Activated T-helper 9 cell treated with anti-CD3 and anti-CD28 coated beads, Interleukin-2, amount 50 U/mL, for 16 hours (primary cell): ENCODE results near the gene AFF1.
"Not testable (repeated sequence)": the region's sequence is repeated elsewhere in the genome, so short reads cannot be mapped to it uniquely, and the experiment has no call there.

ENCODE experiments used
- DNase-seq: peaks from one replicate; pipeline ENCODE4 v3.0.0-alpha.2; 2020; ENCODE audit warnings: low read depth

Gene AFF1

DNA sequence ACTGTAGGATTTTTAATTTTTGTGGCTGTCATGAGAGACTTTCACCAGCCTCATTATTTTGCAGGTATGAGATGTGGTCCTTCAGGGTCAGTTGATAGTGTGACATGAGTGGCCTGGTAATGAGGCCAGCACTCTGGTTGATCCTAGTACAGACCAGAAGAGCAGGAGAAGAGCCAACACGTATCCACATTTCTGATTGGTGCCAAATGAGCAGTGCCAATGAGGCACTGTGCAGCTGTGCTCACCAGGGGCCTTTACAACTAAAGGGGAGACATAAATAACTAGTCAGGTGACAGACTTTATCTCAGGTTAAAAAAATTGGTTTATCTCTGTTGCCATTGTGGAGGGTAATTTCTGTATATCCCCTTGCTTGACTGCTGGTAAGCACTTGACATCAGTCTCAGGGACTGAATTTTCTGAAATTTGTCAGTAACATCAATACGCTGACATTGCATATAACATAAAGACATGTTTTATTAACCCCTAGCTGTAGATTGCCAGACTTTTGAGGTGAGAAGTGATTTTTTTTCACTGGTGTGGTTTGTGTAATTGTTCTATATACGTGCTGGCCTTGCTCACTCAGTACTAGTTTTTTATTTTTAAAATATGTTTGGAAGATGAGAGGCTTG lies 101.2 kb downstream of the AFF1 start:
- no peak for DNase-seq

DNA sequence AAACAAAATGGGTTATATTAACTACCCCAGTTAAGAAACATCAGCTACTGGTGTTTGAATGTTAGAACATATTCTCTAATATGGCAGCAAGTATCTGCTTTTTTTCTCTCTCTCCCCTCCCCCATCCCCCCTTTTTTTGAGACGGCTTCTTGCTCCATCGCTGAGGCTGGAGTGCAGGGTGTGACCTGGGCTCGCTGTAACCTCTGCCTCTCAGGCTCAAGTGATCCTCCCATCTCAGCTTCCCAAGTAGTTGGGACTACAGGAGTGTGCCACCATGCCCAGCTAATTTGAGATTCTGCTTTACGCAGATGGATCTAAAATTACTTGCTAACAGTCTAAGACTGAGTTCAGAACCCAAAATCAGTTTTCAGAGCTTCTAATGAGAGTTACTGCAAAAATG lies 101.9 kb downstream of the AFF1 start:
- no peak for DNase-seq

DNA sequence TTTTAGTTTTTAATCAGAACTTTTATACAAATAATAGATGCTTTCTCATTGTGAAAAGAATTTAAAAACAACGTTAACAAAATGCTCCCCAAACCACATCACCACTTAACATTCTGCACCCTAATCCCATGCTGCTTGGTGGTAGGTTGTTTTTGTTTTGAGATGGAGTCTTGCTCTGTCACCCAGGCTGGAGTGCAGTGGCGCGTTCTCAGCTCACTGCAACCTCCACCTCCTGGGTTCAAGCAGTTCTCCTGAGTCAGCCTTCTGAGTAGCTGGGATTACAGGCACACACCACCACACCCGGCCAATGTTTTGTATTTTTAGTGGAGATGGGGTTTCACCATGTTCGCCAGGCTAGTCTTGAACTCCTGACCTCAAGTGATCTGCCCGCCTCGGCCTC lies 102.4 kb downstream of the AFF1 start:
- not testable (repeated sequence) for DNase-seq

DNA sequence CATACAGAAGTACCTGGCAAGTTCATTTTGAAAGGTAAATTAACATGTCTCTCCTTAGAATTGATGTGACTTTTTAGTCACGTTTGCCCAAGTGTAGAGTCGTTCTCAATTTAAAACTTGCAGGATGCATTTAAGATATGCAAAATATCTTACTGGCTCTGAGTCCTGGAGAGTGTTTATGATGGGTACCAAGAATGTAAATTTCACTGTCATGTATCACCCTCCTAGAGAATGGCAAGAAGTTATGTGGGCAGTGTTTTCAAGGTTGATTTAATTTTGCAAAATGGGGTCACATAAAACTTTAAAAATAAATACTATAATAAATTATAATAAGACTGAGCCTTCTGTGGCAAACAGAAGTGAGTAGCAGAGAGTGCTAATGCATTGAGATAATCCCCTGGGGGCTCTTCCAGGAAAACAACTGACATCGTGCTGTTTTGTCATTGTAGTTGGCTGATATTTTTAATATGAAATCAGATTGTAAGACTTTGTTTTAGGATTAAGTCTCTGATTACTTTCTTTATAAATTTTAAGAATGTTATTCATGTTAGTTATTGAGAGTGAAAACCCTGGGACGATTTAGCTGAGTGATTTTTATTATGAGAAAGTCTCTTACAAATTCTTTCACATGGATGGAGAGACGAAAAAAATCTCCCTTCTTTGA lies 103.0 kb downstream of the AFF1 start:
- no peak for DNase-seq

DNA sequence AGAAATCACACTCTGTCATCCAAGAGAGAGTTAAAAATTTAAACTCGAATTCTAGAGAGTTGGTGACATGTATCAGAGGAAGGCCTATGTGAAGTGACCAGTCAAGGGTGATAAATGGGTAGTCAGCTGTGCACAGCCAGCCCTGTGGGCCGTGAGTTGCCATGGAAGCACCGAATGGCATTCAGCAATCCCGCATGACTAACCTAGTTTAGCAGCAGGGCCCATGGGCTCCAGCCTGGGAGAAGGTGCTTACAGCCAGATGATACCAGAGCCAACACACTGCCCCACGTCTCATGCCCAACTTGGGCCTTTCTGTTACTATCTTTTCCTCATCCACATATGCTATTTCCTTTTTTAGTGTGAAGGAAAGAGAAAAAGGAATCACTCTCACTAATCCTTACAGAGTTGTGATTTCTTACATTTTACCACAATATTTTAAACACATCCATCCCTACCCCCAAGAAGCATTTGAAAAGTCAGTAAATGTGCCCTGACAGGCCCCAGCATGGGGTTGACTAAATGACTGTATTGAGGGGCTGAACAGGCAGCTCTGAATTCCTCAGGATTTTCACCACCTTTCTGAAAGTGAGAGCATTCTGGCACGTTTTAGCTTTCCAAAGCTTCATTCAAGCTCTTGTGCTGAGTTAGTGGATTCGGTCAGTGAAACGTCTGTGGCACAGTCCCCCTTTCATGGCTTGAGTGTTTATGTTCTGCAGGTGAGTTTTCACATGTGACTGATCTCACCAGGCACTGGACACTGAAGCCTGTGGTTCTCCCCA lies 104.2 kb downstream of the AFF1 start:
- DNase-seq: no peak

DNA sequence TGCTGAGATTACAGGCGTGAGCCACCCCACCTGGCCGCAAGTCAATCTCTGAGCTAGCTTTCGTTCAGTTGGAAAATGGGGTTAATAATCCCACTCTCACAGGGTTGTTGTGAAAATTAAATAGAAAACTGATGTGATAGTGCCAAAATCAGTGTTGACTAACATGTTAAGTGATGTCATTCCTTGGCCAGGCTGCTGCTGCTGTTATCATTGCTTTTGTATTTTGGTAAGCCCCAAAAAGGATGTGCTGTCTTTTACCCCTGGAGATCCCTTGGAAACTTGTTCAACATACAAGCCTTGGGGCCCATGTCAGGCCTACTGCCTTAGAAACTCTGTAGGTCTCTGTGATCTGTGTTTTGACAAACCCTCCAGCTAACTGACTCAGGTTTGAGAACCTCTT lies 106.3 kb downstream of the AFF1 start:
- DNase-seq: no peak

DNA sequence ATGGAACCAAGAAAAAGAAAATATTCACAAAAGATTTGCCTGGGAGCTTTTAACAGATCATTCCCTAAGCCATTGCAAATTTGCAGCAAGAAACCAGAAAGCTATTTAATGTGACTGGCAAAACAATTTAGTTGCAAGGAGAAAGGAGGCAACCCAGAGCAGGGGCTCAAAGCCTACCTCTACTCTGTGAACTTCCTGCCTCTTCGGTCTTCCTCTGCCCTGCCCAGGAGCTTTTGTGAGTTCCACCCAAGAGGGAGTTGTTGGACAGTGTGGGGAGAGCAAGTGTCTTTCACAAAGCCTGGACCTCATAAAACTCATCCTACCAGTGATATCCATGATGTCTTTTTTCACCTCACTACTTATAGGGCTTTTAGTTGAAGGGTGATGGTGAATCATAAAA lies 107.4 kb downstream of the AFF1 start:
- DNase-seq: no peak

DNA sequence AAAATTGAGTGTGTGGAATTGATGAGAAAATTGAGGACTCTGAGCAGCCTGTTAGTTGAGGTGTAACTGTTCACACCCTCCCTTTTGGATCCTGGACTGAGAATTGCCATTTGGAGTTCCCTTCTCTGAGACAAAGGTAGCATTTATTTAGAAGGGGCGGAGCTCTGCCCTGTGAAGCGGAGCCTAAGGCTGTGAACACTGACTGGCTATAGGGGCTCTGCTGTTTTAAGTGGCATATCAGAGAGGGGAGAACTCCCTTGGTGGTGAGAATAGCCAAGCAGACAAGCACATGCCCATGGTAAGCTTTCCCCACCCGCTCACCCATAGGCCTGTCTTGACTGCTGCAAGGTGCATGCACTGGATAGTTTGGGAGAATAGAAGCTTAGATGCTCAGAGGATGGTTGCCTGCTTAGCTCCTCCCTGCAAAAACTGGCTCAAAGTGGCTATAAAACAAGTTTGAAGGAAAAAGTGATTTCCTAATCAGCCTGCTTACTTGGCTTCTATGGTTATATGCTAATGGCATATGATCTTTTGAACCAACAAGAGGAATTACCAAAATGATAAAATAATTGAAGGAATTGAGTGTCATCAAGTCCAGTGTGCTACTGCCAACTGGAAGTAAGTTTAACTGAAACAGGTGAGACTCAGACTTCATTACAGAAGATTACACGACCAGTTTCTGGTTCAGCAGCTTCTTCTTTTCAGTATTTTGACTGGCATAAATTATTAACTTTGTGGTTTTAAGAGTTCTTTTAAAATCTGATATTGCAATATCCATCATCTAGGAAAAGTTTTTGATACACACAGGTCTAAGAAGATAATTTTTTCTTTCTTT lies 108.4 kb downstream of the AFF1 start:
- no peak for DNase-seq

DNA sequence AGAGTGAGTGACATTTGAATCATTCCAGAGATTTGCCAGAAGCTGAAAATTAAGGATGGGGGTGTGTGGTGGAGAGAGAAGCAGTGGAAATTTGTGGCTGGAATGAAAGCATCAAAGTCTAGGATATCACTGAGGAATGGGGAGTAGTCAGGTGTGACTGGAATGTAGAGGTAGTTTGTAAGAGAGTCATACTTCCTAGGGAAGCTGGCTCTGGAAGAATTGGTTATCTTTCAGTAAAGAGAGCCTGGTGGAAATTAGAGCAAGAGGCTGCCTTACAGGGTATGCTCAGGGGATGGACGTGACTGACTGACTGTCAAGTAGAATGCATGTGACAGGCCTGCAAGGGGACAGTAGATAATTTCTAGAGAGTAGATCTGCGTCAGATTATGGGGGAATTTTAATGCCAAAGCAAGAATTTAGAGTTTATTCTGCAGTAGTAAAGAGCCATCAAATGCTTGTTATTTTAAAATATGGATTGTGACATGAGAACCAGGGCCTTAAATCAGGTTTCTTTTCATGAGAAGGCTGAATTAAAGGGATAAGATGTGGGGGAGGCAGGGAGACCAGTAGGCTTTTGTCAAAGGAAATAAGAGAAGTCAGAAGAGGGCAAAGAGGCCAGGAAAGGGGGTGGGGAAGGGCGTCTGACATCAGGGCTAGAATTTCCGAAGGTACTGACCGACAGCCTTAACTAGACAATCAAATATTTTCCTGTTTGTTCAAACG lies 109.9 kb downstream of the AFF1 start:
- DNase-seq: no peak

DNA sequence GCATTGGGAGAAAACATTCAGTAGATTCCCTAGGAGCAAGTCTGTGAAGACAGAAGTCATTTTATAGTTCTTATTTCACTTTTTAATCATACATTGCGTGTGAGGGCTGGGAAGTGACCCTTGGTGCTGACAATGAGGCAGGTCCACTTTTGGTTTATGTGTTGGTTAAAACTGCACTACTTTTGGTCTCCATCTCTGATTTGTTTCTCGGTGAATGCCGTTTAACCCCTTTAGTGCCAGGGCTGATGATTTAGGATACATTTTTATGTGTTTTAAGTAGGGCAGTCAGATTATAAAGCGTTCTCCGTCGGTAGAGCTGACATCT lies 110.4 kb downstream of the AFF1 start:
- no peak for DNase-seq

DNA sequence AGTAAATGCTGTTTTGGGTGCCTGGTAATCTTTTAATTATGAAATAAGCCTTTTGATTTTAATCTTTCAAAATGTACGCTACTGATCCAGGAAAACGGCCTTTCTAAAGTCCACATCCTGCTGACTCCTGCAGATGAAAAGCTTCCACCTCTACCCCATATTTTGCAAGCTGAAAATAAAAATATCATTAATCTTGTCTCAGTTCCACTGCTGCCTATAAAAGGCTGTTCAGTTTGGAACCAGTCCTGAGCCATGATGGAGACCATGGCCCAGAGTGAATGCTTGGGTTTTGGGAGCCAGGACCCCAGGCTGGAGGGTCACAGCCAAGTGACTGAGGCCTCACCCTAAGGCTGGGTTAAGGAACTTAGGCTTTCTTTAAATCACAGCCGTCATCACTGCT lies 110.8 kb downstream of the AFF1 start:
- no peak for DNase-seq

DNA sequence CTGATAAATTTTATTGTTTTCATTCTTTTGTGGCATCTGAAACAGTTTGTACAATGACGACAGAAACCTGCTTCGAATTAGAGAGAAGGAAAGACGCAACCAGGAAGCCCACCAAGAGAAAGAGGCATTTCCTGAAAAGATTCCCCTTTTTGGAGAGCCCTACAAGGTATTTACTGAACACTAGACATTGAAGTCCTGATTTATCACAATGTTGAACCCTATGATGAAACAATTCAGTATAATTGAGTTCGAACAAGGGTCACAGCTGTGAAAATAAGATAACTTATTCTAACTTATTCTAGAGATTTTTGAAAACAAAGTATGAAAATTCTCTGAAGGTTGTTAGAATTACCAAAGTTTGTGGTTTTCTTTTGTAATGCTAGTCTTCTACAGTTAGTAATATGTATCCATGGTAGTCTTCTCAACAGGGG lies 111.3 kb downstream of the AFF1 start:
- no peak for DNase-seq

DNA sequence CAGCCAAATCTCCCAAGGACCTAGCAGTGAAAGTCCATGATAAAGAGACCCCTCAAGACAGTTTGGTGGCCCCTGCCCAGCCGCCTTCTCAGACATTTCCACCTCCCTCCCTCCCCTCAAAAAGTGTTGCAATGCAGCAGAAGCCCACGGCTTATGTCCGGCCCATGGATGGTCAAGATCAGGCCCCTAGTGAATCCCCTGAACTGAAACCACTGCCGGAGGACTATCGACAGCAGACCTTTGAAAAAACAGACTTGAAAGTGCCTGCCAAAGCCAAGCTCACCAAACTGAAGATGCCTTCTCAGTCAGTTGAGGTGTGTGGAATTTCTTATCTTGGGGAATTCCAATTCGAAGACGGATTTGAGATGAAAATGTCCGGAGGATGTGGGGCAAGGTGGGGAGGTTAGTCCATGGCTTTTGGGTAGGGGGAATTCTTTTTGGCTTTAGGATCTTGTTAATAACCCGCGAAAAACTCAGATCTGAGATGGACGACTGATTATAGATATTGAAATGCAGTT lies 112.5 kb downstream of the AFF1 start:
- DNase-seq: no peak

DNA sequence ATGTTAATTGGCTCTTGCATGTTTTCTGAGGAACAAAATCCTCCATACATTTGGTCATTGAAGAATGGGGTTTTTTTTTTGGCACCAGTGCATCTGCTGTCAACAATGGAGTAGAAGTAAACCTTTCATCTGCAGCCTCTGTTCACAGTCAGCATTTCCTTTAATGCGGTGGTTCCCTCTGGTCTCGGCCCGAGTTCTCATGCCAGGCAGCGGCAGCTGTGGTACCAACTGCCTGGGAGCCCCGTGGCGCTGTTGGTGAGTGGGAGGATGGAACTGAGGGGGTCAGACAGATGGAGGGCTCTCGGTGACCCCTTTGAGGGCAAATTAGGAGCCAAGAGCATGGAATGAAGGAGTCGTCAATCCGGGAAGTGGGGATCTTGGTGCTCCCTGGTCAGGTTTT lies 114.7 kb downstream of the AFF1 start:
- DNase-seq: no peak

DNA sequence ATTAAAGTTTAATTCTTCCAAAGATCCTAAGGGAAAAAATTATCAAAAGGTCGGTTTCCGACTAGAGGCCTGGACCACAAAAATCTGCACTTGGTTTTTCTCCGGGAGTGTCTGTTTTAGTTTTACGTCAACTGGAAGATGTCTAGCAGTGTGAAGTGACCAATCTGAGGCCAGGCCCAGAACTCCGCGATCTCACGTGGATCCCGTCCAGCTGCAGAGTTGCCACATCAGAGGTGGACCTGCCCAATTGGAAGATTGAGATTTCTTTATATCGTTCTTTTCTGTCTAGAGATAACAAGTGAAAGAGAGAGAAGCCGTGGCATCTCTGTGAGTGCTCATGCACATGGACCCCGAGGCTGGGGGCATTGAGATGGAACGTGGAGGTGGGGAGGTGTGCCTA lies 115.8 kb downstream of the AFF1 start:
- no peak for DNase-seq

DNA sequence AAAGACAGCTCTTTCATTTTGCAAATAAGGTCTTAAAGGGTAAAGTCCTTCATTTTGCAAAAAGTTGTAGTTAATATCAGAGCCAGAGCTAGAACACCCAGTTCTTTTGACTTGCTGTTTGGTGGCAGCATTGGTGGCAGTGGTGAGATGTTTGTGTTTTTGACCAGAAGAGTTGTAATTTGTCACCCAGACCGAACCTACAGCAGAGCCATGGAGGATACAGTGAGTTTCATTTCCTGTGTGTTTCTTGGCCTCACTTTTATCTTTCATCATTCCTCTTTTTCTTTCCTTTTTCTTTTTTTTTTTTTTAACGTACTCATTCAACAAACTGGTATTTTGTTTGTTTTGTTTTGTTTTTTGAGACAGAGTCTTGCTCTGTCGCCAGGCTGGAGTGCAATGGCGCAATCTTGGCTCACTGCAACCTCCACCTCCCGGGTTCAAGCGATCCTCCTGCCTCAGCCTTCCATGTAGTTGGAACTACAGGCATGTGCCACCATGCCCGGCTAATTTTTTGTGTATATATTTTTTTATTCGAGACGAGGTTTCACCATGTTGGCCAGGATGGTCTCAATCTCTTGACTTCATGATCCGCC lies 116.4 kb downstream of the AFF1 start:
- no peak for DNase-seq

DNA sequence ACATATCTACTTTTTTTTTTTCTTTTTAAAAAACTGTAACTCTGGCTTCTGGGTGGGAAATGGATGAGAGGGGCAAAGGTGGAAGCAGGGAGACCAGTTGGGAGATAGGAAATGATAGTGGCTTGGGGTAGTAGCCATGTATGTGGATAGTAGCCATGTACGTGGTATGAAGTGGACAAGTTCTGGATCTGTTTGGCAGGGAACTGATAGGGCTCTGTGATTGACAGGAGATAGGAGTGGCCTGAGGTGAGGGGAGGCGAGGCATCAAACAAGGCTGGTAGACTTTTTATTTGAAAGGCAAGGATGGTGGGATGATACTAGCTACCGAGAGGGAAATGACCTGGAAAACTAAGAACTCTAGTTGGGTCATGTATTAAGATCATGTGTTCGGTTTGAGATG lies 117.8 kb downstream of the AFF1 start:
- no peak for DNase-seq

DNA sequence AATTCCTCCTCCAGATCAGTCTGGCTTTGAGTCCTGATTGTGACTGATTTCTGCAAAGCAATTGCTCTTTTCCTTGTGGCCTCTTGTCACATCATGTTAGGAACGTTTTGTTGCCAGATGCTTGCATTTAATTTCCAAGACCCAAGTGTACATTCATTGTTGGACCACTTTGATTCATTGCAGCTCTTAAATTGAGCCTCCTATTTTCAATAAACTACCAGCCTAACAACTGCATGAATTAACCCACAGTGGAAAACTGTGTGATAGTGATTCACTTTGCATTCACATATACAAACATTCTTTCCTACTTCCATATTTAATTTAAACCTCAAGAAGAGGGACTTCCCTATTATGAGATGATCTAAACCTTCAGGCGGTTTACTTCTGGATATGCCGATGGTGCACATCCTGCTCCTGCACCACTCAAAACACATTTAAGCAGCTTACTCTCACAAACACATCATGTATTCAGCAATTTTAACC lies 118.4 kb downstream of the AFF1 start:
- DNase-seq: no peak

DNA sequence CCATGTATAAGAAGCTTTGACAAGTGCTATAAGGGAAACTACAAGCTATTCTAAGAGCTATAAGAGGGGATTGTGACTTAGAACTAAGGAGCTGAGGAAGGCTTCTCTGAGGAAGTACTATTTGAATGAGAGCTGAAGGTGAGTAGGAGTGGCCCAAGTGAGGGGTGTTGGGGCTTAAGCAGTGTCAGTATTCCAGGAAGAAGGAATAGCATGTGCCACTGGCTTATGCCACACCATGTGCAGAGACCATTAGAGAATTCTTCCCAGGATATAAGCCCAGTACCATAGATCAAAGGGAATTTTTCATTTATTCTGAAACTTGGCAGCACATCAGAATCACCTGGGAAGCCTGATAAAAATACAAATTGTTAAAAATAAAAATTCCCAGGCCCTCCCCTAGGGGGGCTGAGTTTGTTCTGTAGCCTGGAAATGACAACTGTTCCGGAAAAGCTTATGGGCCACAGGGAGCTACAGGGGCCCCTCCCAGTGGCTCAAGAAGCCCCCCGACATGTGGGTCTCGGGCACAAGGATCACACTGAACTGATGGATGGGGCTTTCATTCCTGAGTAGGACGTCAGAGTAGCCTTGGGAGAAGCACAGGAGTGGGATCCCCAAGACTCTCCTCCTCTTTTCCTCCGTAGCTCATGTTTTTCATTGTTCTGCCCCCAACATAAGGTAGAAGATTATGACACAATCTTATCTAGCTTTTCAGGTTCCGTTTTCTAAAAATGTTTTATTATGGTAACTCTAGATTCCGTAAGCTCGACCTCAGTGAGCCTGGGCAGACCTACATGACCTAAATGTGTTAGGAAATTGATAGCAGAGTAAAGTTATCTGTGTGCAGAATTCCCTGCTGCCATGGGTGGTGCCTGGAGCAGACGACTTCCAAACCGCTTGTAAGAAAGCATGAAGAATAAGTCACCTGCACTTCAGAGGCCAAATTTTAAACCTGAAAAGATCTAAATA lies 119.3 kb downstream of the AFF1 start:
- no peak for DNase-seq

DNA sequence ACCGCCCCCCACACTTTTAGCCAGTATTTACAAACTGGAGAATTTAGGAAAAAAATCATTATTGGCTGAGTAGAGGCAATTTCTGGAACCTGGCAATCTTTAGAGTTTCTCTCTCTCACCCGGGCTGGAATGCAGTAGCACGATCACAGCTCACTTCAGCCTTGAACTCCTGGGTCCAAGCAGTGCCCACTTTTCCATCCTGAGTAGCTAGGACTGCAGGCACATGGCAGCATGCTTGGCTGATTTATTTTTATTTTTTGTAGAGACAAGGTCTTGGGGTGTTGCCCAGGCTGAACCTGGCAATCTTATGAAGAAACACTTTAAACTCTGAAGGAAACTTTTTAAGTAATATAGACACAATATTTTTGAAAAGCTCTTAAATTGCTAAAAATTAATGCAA lies 120.1 kb downstream of the AFF1 start:
- DNase-seq: no peak
